GOT3 (cell line): ENCODE data around the gene CLCN6.

Experiments used
- DNase-seq: peaks from one replicate; lab custom pipeline; 2025; ENCODE audit warnings: mixed read lengths; lab: John Stamatoyannopoulos, UW

CLCN6 gene

DNA sequence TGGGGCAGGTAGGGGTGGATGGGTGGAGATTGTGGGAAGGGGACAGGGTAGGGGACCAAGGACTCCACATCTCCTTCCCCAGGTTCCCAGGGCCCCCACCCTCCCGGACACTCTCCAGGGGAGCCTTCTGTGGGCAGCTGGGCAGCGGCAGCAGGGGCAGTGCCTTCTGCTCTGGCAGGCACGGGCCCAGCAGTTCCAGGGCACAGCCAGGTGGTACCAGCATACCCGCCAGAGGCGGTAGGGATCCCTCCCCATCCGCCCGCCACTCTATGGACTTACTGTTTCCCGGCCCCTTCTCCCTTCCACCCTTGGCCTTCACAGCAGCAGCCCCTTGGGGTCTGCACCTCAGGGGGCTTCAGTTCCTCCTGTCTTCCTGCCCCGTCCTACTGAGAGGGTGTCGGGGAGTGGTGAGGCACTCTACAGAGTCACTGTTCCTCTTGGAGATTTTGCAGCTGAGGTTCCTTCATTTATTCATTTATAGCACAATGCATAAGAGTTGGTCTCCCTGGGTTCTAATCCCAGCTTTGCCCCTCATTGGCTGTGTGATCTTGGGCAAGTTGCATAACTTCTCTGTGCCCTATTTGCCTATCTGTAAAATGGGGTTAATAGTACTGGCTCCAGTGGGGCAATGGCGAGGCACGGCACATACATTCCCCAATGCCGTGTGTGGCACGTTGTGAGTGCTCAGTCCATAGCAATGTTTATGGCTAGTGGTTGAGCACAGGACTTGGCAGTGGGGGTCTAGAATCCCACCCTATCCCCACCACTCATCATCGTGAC is 27.0 kb upstream of the CLCN6 start:
- no peak for DNase-seq

DNA sequence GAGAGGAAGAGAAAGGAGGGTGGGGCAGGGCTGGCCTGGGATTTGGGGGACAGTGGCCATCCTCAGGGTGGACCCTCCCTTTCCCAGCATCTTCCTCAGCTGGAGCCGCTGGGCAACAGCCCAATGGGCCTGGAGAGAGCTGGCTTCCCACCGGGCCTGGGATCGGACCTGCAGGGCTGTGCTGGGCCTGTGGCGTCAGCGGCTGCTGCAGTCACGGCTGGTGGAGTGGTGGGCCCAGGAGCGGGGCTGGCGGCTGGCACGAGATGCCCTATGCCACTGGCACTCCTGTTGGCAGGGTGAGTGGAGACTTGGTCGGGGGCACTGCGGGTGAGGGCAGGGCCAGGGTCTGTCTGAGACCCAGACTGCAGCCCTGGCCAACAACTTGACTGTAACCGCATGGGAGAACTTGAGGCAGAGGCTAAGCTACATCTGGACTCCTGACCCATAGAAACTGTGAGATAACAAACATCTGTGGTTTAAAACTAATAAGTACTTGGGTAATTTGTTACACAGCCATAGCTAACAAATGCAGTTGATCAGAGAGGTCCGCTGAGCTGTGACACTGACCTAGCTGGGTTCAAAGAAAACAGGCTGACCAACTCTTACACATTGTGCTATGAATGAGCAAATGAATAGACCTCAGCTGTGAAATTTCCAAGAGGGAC is 26.1 kb upstream of the CLCN6 start:
- no peak for DNase-seq

DNA sequence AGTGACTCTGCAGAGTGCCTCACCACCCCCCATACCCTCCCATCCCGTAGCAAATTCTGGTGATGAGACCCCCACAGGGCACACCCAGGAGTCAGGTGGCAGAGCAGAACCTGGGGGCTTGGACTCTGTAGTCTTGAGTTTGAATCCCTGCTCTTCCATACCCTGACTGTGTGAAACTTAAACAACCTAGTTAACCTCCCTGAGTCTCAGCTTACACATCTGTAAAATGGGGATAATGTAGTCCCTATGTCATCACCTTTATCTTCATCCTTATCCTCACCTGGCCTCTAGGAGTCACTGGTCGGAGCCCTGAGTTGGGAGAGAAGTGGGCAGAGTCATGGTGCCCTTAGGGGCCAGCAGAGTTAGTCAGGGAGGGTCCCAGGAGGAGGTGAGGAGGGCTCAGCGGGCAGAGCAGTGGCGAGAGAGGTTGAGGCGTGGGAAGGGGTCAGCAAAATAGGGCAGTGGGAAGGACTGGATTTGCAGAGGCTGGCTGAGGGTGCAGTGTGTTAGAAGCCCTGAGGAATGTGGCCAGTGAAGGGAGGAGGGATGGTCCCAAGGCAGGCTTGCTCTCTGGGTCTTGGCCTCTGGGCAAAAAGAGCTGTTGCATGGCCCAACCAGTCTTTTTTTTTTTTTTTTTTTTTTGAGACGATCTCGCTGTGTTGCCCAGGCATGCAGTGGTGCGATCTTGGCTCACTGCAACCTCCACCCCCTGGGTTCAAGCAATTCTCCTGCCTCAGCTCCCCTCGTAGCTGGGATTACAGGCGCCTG is 25.4 kb upstream of the CLCN6 start:
- DNase-seq = no peak

DNA sequence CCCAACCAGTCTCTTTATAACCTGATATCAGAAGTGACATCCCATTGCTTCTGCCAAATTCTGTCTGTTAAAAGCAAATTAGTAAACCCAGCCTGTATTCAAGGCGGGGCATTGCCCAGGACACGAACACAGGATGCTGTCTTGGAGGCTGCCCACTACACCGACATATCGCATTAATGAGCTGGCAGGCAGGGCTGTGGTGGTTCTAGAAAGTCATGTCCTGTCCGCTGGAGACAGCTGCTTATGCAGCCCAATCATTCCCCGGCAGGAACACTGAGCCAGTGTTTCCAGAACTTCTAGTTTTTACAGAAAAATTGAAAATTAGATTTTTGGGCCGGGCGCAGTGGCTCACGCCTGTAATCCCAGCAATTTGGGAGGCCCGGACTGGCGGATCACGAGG is 24.7 kb upstream of the CLCN6 start:
- no peak for DNase-seq

DNA sequence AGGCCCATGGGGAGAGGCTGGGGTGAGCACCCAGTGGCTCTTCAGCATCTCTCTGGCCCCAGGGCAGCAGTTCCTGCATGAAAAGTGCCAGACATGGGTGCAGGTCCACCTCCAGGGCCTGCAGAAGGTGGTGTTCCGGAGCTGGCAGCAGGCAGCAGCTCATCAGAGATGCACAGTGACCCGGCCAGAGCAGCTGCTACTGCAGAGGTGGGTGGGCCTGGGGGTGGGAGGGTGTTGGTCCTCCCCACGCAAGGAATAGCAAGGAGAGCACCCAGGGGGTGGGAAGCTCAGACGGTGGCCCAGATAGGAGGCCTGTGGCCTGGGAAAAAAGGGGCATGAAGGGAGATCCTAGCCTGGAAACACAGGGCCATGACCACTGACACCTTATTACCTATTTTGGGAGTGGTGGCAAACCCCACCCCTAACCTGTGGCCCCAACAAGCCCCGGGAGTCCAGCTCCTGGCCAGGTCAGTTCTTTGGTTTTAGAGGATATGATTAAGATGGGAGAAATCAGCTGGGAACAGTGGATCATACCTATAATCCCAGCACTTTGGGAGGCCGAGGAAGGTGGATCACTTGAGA is 23.8 kb upstream of the CLCN6 start:
- no peak for DNase-seq

DNA sequence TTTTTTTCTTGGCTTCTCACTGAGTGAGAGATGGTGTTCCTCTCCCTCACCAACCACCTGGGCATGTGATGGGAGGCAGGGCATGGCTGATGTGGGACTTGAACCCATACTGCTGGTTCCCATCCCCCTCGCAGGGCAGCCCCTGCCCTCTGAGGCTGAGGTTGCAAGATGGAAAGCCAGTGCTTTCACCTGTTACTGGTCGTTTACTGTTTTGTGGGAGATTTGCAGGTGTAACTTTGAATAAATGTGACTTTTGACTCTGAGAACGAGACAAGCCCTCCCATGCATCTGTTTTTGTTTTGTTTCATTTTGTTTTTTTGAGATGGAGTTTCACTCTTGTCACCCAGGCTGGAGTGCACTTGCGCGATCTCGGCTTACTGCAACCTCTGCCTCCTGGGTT is 22.4 kb upstream of the CLCN6 start:
- no peak for DNase-seq

DNA sequence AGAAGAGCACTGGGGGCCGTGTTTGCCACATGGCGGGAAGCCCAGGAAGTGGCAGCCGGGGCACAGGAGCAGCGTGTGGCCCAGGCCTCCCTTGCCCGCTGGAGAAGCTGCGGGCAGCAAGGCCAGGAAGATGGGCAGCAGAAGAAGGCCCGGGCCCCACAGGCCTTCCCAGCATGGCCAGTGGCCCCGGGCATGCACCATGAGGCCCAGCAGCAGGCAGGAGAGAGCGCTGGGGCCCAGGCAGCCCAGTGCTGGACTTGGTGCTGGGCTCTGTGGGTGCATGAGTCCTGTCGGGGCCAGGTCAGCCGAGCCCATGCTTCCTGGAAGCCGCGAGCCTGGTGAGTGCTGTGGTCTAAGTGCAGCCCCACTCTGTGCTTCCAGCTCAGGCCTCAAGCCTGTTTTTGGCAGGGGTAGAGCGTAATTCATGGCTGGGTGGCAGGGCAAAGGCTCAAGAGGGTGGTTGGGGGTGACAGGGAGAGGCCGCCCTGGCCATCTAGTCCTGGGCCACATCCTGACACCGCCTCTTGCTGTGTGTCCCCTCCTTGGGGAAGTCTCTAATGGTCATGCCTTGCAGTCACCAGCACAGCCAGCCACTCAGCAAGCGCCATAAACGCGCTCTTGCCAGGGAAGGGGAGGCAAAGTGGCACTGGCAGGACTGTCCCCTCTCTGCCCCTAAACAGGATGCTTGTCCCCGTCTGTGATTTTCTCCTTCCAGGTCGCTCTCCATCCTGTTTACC is 21.6 kb upstream of the CLCN6 start:
- DNase-seq = no peak

DNA sequence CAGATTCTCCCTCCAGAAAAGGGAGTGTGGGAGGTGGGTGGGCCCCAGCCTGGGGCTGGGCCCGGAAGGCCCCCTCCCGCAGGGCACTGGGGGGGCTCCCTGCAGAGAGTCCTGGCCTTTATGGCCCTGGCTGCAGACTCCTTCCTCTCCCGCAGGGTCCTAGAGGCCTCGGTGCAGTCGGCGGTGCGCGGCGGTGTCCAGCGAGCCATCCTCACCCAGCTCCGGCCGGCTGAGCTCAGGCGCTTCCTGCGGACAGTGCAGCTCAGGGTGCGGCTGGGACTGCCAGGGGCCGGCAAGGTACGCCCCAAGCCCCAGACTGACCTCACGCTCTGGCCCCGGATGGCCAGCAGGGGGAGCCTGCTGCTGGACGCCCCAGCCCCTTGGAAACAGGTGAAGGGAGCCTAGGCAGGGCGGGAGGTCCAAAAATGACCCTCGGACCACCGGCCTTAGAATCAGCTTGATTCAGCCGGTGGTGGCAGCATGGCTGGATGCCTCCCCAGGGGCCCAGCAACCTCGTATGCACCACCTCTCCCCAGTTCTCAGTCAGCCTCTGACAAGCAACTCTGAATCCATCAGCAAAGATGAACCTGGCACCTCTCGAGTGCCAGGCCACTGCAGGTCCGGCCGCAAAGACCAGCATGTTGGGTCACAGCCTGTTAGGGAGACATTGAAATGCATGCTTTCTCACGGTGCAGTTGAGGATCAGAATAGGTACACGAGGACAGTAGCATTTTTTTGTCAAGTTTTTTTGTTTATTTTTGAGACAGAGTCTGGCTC is 20.8 kb upstream of the CLCN6 start:
- DNase-seq = no peak

DNA sequence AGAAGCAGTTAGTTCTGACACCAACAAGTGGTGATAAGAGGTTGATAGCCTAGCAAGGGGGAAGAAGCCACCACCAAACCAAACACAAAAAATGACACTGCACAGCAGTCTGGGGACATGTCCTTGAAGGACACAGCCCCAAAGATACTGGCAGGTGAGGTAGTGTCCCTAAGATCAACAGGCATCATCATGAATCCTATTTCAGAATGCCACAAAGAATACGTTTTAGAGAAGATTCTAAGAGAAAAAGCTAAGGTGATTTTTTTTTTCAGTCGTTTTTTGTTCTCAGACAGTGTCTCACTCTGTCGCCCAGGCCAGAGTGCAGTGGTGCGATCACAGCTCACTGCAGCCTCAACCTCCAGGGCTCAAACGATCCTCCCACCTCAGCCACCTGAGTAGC is 19.8 kb upstream of the CLCN6 start:
- no peak for DNase-seq

DNA sequence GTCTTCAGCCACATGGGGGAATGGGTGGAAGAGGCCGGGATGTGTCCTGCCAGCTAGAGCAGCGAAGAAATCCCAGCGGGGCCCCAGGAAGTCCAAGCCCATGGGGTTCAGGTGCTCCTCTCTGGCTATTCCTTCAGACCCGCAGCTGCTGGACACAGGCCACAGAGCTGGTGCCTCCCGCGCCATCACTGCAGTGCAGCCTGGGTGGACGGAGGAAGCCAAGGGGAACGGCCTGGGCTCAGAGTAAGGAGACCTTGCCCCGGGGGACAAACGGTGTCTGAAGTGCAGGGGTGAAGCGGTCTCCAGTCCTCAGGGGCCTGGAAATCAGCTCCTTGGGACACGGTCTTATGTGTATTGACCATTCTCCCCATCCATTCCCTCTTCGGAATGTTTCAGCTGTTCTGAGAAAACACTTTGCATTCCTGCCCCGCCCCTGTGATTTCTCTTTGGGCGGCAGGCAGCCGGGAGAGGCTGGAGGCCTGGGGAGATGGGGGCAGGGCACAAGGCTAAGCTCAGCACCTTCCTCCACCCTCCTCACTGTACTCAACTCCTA is 18.7 kb upstream of the CLCN6 start:
- no peak for DNase-seq

DNA sequence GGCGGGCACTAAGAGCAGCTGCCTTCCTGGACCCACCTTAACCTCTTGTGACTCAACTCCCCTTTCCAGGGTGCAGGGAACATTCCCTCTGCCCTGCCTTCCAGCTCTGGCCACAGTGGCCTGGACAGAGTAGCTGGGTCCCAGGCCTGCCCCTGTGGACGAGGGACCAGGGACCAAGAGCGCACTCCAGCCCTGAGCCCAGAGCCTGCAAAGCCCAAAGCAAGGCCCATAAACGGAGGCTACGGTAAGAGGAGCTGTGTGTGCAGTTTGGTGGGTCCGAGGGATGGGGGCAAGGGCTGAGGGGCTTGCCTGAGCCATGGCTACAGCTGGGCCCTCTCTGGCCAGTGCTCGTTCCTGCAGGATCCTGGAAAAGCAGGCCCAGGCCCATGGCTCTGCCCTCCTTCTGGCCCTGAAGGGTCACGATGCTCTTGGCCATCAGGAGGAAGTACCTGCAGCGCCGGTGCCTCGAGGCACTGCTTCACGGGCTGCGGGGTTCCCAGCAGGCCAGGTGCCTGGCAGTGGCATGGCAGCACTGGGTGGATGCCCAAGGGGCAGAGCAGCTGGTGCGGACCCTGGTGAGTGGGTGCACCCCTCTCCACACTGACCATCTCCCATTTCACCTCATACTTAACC is 18.1 kb upstream of the CLCN6 start:
- no peak for DNase-seq

DNA sequence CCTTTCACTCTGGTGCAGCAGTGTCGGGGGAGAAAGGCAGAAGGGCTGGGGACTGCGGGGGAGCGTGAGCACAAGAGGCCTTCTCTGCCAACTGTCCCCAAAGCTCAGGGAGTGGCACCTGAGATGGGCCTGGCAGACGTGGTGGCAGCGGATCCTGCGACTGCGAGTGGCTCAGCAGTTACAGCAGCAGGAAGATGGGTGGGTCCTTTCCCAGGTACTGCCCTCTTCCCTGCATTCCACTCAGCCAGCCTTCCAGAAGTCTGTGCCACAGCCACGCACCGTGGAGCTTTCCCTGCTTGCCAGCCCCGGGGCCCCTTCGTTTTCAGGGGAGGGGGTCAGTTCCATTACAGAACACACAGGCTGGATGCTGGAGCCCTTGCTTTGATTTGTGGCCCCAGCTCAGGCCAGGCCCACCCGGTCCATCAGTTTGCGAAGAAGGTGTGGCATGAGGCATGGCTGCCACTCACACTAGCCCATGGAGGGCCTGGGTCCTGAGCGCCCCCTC is 17.4 kb upstream of the CLCN6 start:
- DNase-seq = no peak

DNA sequence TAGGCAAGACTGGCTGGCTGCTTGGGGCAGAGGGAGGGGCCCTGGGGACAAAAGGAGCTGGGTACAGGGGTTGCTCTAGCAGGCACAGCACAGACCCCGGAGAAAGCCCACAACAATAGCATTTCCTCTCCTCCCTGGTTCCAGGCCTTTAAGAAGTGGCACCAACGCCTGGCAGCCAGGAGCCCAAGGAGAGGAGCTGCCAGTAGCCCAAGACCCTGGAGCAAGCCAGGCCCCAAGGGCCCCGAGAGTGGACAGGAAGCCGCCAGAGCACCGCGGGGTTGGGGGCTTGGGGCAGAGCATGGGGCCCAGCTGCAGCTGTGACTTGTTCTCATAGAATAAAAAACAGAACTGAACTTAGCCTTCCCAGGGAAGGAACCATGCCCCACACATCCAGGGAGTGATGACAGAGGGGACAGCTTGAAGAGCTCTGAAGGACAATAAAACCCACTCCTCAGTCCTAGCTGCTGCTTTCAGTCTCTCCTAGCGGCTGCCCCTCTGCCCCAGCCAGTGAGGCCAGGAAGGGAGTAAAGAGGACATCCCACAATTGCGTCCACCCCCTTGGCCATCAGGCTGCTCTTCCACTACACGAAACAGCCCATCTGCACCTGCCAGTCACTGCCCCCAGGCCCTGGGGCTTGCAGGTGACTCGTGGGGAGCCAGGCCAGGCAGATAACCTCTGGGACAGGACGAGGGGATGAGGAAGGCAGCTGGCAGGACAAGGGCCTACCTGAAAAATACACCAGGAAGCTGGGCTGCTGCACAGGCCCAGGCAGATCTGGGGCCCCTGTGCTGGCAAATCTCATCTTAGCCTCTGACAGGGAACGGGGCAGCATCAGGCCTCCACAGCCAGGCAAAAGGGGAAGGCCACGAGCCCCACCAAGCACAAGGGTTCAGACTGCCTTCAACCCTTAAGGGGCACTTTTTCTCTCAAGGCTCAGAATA is 16.6 kb upstream of the CLCN6 start:
- DNase-seq = no peak

DNA sequence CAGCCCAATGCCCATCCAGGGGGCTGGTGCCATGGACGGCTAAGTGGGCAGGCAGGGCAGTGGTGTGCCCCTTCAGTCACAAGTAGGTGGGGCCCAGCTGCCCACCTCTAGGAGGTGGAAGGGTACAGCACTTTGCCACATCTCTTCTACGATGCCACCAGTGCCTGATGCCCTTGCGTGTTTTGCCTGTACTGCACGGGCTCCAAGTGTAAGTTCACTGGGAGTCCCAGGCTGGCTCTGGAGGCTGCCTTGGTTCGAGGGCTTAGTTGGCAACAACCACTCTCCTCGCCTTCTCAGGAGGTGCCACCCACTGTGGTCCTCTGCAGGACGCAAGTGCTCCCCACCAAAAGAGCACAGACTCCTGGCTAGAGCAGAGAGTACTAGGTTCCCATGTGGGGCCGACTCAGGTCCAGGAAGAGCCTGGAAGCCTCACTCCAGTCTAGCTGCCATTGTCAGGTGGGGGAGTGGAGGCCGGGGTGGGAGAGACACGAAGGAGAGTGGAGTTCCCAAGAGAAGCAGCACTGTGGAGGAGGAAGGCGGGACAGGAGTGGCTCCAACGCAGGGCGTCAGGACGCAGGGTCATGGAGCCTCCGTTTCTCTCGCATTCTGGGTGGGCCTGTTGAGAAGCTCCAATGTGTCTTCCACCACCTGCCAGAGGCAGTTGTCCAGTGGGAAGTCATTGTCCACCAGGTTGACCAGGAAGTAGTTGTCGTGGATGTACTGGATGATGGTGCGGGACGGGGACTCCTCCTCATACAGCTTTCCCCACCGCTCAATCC is 15.7 kb upstream of the CLCN6 start:
- no peak for DNase-seq

DNA sequence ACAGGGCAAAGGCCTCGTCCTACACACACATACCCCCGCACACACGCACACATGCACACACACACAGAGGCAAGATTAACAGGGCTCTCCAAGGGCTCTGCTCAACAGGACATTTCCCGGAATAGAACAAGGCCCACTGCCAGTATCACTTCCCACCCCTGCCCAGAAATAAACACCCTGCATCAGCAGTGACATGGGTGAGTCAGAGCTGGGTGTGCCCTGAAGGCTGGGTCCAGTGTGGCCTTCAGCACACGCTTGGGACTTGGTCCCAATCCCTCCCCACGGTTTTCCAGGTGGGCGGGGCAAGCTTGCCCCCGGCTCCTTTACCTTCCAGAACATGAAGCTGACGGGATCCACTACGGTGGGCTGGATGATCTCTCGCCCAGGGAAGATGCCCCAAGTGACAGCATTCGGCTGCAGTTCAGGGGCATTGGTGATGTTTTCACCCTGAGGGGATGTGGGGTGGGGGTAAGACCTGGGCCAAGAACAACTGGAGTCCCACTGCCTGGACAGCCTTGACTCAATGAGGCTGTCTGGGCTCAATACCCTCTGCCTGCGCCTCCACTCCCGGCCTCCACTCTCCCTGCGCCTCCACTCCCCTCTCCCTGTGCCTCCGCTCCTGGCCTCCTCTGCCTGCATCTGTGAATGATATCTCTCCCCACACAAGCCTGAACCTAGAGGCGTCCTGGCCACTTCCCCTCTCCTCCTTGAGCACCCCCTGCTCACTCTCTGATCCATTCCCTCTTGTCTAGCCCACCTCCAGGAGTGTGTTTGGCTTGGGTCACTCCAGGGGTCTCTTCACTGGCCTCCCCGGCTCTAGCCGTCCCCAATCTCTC is 14.9 kb upstream of the CLCN6 start:
- DNase-seq = no peak

DNA sequence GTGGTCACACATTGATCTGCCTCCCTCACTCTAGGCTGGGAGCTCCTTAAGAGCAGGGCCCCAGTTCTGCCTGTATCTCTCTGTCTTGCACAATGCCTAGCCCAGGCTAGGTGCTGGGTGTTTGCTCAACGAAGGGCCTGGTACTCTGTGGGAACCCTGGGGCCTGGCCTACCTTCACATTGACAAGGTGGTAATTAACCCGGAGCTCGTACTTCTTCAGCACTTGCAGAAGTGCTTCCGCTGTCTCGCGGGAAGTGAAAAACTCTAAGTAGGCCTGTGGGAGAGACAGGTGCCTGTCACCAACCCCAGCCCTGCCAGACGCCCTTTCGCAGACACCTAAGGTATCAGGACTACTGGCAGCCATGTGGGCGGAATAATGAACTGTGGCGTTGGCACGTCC is 13.9 kb upstream of the CLCN6 start:
- DNase-seq = no peak

DNA sequence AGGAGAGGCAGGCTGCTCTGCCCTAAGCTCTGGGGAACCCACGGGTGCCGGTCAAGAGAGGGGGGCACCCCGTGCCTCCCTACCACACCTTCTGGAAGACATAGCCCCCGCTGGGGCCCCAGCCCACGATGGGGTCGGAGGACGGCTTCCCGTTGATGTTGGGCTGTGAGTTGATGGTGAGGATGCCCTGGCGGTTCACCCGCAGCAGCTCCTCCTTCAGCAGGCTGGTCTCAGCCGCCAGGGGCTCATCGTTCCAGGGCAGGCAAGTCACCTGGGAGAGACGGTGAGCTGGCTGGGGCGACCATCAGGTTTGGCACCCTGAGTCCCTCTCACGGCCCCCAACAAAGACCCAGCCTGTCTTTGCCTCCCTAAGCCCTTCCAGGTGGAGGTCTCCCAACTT is 12.2 kb upstream of the CLCN6 start:
- no peak for DNase-seq
